Stimulated activated CD8-positive, alpha-beta memory T cell treated with anti-CD3 and anti-CD28 coated beads, Interleukin-15, amount 100 ng/mL, for 1 hour (primary cell): ENCODE data around the gene USP28.
"Not testable (repeated sequence)": the region's sequence is repeated elsewhere in the genome, so short reads cannot be mapped to it uniquely, and the experiment has no call there.

Experiments
- DNase-seq: peaks from one replicate; pipeline ENCODE4 v3.0.0-alpha.2; 2020; ENCODE audit warnings: low read depth

USP28 gene

DNA sequence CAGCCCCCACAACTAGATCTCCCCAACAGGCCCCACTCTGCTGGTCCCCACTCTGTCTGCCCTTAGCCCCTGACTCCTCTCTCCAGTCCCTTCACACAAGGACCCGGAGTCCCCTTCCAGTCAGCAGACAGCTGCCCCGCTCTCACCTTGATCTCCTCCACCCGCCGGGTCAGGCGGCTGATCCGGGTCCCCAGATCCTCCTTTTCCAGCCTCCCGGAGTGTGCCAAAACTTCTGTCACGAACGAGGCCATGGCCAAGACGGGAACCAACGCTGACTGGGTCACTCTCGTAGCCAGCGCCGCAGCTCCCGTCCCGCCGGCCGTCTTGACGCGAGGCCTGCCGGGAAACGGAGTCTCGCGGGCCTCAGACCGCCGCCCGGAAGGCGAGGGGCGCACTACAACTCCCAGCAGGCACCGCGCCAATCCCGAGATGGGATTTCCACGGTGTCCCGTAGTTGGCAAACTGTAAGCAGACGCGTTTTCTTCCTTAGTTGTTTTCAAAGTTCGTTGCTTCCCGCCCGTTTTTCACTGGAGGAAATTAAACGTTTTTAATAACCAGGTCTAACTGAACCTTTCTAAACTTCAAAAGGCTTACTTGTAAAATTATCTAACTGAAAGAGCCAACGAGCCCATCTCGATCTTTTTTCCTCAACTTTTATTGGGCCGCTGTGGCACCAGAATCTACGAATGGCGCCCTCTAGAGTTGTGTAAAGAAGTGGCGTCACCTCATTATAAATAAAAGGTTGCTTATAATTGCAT is 101.8 kb downstream of the USP28 start, which contains the start of gene ZW10:
Gene ZW10, minus strand, starts transcription at position 277 of the 758 bp plus-strand sequence. Its CDS starts 26 bp downstream, at position 251.
- peak; percentile 83 for DNase-seq

DNA sequence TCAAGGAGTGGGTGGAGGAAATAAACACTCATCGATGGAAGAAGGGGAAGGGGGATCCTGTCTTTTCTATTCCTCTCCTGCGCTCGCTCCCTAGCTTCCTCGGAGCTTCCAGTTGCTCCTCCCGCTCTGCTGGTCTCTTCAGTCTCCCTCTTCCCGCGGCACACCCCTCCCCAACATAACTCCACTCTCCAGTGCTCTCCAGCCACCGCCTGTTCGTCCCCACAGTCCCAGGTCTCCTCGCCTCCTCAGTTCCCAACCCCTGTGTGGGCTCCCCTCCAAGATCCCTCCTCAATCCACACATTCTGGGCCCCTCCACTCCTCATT is 102.3 kb downstream of the USP28 start:
- no peak for DNase-seq

DNA sequence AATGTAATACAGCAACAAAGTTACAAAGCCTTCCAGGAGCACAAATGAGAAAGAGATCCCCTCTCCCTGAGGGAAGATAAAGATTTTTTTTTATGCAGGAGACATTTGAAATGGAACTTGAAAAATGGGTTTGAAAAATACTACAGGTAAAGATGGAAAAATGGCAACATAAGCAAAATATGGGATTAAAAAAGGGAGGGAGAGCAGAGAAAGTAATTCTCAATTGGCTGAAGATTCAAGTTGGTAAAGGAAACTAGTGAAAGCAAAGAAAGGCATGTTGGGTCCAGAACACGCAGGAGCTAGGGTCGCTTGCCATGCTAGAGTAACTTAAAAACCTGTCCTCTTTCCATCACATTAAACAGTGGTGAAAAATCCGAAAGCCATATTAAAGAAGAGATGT is 103.4 kb downstream of the USP28 start:
- no peak for DNase-seq

DNA sequence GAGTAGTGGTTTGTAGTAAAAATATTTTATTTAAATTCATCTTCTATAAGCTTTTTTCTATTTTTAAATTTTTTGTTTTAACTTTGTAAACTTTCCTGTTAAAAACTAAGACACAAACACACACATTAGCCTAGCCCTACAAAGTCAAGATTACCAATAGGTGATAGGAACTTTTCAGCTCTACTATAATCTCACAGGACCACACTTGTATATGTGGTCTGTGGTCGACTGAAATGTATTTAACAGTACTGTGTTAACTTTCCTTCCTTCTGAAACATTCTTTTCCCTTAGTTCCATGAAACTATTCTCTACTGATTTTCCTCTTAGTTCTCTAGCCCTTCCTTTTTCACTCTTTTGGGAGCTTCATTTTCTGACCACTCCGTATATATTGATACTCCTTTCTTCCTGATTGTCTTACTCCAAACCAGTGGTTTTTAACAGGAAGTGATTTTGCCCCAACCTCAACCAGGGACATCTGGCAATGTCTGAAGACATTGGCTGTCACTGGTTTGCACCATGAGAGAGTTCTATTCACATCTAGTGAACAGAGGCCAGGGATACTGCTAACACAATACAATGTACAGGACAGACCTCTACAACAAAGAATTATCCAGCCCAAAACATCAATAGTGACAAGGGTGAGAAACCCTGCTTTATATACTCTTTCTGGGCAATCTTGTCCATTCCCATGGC is 110.7 kb downstream of the USP28 start:
- no peak for DNase-seq

DNA sequence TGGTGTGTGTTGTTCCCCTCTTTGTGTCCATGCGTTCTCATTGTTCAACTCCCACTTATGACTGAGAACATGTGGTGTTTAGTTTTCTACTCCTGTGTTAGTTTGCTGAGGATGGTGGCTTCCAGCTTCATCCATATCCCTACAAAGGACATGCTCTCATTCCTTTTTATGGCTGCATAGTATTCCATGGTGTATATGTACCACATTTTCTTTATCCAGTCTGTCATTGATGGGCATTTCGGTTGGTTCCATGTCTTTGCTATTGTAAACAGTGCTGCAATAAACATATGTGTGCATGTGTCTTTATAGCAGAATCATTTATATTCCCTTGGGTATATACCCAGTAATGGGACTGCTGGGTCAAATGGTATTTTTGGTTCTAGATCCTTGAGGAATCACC is 112.3 kb downstream of the USP28 start:
- DNase-seq = not testable (repeated sequence)

DNA sequence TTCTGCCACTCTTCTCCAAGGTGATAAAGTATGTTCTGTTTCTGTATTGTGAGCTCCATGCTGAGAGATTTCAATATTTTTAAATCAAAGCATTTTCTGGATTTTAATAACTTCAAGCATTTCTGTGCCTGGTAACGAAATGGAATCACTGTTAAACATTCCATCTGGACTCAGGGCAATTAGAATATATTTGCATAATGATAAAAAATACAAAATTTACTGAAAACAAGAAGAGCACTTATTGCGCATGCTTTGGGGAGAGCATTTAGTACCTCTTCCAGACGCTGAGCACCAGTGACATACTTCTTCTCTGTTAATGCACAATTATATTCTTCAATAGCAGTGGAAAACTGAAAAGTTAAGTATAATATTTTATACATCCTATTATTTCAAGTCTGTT is 115.1 kb downstream of the USP28 start:
- no peak for DNase-seq

DNA sequence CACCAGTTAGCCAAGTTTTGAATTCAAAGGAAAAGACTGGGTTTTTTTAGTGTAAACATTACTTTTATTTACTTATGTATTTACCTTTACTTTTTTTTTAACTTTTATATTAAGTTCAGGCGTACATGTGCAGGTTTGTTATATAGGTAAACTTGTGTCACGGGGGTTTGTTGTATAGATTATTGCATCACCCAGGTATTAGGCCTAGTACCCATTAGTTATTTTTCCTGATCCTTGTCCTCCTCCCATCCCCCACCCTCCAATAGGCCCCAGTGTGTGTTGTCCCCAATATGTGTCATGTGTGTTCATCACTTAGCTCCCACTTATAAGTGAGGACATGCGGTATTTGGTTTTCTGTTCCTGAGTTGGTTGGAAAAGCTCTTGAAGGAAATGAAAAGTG is 122.4 kb downstream of the USP28 start:
- no peak for DNase-seq
